WTC11 (cell line): ENCODE measurements around the gene MTCL1. TPM values are rescaled to one million over a fixed set of nuclear protein-coding genes. Genes with fewer than 3 reads are reported as not detected.

ENCODE experiments used
- ATAC-seq: fragments of 200-7000 bp; cut with Tn5 transposase; 2 replicates; pipeline ENCODE4 v1.10.0; 2021; ENCODE audit warnings: mild to moderate bottlenecking, moderate library complexity
- CTCF ChIA-PET: fragments of 300-600 bp; sonication (Branson Sonifier 250); formaldehyde crosslinking; loops from one replicate; lab custom pipeline; 2021; ENCODE audit warnings: antibody characterized with exemption; lab: Charles Lee
- POLR2A ChIA-PET: fragments of 350-600 bp; sonication (Branson Sonifier 250); formaldehyde crosslinking; loops from one replicate; lab custom pipeline; 2021; ENCODE audit warnings: antibody characterized with exemption; lab: Charles Lee
- DNase-seq: peaks from one replicate; pipeline ENCODE4 v3.0.0; 2021; ENCODE audit warnings: low spot score
- H3K27ac Mint-ChIP-seq: 2 replicates; pipeline ENCODE4 v1.8.0; 2021; ENCODE audit warnings: mixed read lengths
- H3K27me3 Mint-ChIP-seq: 2 replicates; pipeline ENCODE4 v1.8.0; 2021; ENCODE audit warnings: low read depth, mild to moderate bottlenecking, moderate library complexity, mixed read lengths
- H3K36me3 Mint-ChIP-seq: 2 replicates; pipeline ENCODE4 v1.8.0; 2021; ENCODE audit warnings: mixed read lengths
- H3K4me1 Mint-ChIP-seq: 2 replicates; pipeline ENCODE4 v1.8.0; 2022; ENCODE audit warnings: mixed read lengths
- H3K4me3 Mint-ChIP-seq: 2 replicates; pipeline ENCODE4 v1.8.0; 2021; ENCODE audit warnings: mild to moderate bottlenecking, moderate library complexity, mixed read lengths
- H3K9me3 Mint-ChIP-seq: 2 replicates; pipeline ENCODE4 v1.8.0; 2021; ENCODE audit warnings: mixed read lengths
- ARID4B ChIP-seq: sonication (generic); formaldehyde crosslinking; IDR thresholded peaks from 2 replicates; pipeline ENCODE4 v1.8.0; 2023; ENCODE audit warnings: missing genetic modification reagents, mild to moderate bottlenecking, borderline replicate concordance
- CREB1 ChIP-seq: sonication (generic); formaldehyde crosslinking; IDR thresholded peaks from 2 replicates; pipeline ENCODE4 v1.8.0; 2023; ENCODE audit warnings: mild to moderate bottlenecking, missing genetic modification reagents
- ERG ChIP-seq: fragments of 250-450 bp; sonication (Bioruptor Pico); IDR thresholded peaks from 2 replicates; pipeline ENCODE4 v1.8.0; 2021; ENCODE audit warnings: mild to moderate bottlenecking
- FOXK1 ChIP-seq: sonication (generic); formaldehyde crosslinking; IDR thresholded peaks from 2 replicates; pipeline ENCODE4 v1.8.0; 2022; ENCODE audit warnings: mild to moderate bottlenecking, moderate library complexity, missing genetic modification reagents
- FOXP1 ChIP-seq: sonication (generic); formaldehyde crosslinking; IDR thresholded peaks from 2 replicates; pipeline ENCODE4 v1.8.0; 2022; ENCODE audit warnings: missing genetic modification reagents, mild to moderate bottlenecking, moderate library complexity, borderline replicate concordance
- FOXP4 ChIP-seq: sonication (generic); formaldehyde crosslinking; IDR thresholded peaks from 2 replicates; pipeline ENCODE4 v1.8.0; 2022; ENCODE audit warnings: mild to moderate bottlenecking, missing genetic modification reagents
- GRHL2 ChIP-seq: fragments of 250-450 bp; sonication (Bioruptor Pico); IDR thresholded peaks from 2 replicates; pipeline ENCODE4 v1.8.0; 2022; ENCODE audit warnings: mild to moderate bottlenecking, moderate library complexity; ENCODE audit not compliant: insufficient replicate concordance, severe bottlenecking
- GTF2I ChIP-seq: fragments of 250-450 bp; sonication (Bioruptor Pico); conservative IDR thresholded peaks from 2 replicates; pipeline ENCODE4 v1.4.0; 2021; ENCODE audit warnings: mild to moderate bottlenecking
- HMGXB4 ChIP-seq: sonication (generic); formaldehyde crosslinking; IDR thresholded peaks from 2 replicates; pipeline ENCODE4 v1.8.1; 2023; ENCODE audit warnings: mild to moderate bottlenecking, moderate library complexity, missing genetic modification reagents
- IRF1 ChIP-seq: sonication (generic); formaldehyde crosslinking; IDR thresholded peaks from 2 replicates; pipeline ENCODE4 v1.8.0; 2023; ENCODE audit warnings: missing genetic modification reagents
- IRF2 ChIP-seq: sonication (generic); formaldehyde crosslinking; IDR thresholded peaks from 2 replicates; pipeline ENCODE4 v1.8.0; 2022; ENCODE audit warnings: low read depth, missing genetic modification reagents, borderline replicate concordance
- NFYB ChIP-seq: sonication (generic); formaldehyde crosslinking; conservative IDR thresholded peaks from 2 replicates; pipeline ENCODE4 v1.8.0; 2022; ENCODE audit warnings: low read depth, missing genetic modification reagents
- NR2C2 ChIP-seq: sonication (generic); formaldehyde crosslinking; IDR thresholded peaks from 2 replicates; pipeline ENCODE4 v1.8.0; 2022; ENCODE audit warnings: mild to moderate bottlenecking, missing genetic modification reagents
- NR3C1 ChIP-seq: sonication (generic); formaldehyde crosslinking; conservative IDR thresholded peaks from 2 replicates; pipeline ENCODE4 v1.8.1; 2023; ENCODE audit warnings: low read depth, mild to moderate bottlenecking, missing genetic modification reagents
- OVOL2 ChIP-seq: fragments of 250-450 bp; sonication (Bioruptor Pico); IDR thresholded peaks from 2 replicates; pipeline ENCODE4 v1.9.0; 2021; ENCODE audit warnings: mild to moderate bottlenecking, borderline replicate concordance
- RELA ChIP-seq: sonication (generic); formaldehyde crosslinking; IDR thresholded peaks from 2 replicates; pipeline ENCODE4 v1.8.1; 2022; ENCODE audit warnings: missing genetic modification reagents, mild to moderate bottlenecking, borderline replicate concordance
- ZNF416 ChIP-seq: fragments of 250-450 bp; sonication (Bioruptor Pico); IDR thresholded peaks from 2 replicates; pipeline ENCODE4 v1.9.0; 2021; ENCODE audit warnings: mild to moderate bottlenecking, inconsistent platforms
- ZNF512 ChIP-seq: sonication (generic); formaldehyde crosslinking; IDR thresholded peaks from 2 replicates; pipeline ENCODE4 v1.8.1; 2022; ENCODE audit warnings: missing genetic modification reagents, borderline replicate concordance
- total RNA-seq: library from RNA; stranded (reverse); gene quantifications from 3 replicates; pipeline ENCODE4 v1.2.3, GENCODE V29; 2021

Gene MTCL1
- total RNA-seq, 1 experiment from 2014 or later, result 64.3 TPM

GRCh38 chr18:8801263-8801901, 96.0 kb downstream of the MTCL1 start:
- Mint-ChIP-seq H3K27me3 (no peaks in the 10 kb centered on the region), H3K27ac (peak overlapping the region; percentile 97), H3K4me3 (no peak overlapping the region), H3K9me3 (no peaks in the 10 kb centered on the region), H3K4me1 (peaks cover 55% of the 10 kb centered on the region), H3K36me3 (peaks cover 34% of the 10 kb centered on the region)
- no peak for ATAC-seq
- CTCF ChIA-PET, result interaction anchor here (0.6 to 1.6 kb wide), 4 partner anchors 88 to 715 kb away, joined by 3 to 6 read pairs (median 4); no protein-coding TSS in a partner anchor
- POLR2A ChIA-PET, result no interaction called here
- no peak for DNase-seq
- TF ChIP-seq CREB1 (CRISPR knock-in tag), result no peak
- TF ChIP-seq FOXP1, result no peak
- no peak for TF ChIP-seq ARID4B
- no peak for TF ChIP-seq HMGXB4 (CRISPR knock-in tag)
- no peak for TF ChIP-seq RELA (CRISPR knock-in tag)
- TF ChIP-seq GRHL2 (CRISPR knock-in tag), result no peak

GRCh38 chr18:8802017-8802672, 96.8 kb downstream of the MTCL1 start:
- Mint-ChIP-seq H3K4me3 (no peak overlapping the region), H3K36me3 (peaks cover 31% of the 10 kb centered on the region), H3K27me3 (no peaks in the 10 kb centered on the region), H3K27ac (peak overlapping the region; percentile 97), H3K4me1 (peaks cover 47% of the 10 kb centered on the region), H3K9me3 (no peaks in the 10 kb centered on the region)
- DNase-seq (no peak), ATAC-seq (no peak)
- no peak for TF ChIP-seq NR3C1 (CRISPR knock-in tag)
- TF ChIP-seq NFYB (CRISPR knock-in tag), result no peak
- no peak for TF ChIP-seq IRF2
- no peak for TF ChIP-seq ZNF416 (CRISPR knock-in tag)
- no peak for TF ChIP-seq FOXP4
- CTCF ChIA-PET, result interaction anchor here (0.7 to 1.6 kb wide), 3 partner anchors 89 to 186 kb away, joined by 3 to 6 read pairs (median 3); no protein-coding TSS in a partner anchor
- POLR2A ChIA-PET, result no interaction called here

GRCh38 chr18:8803063-8803795, 97.9 kb downstream of the MTCL1 start:
- ChIA-PET POLR2A (no interaction called here), CTCF (no interaction called here)
- H3K36me3 Mint-ChIP-seq, result peaks cover 28% of the 10 kb centered on the region; the same call in 1 of the 2 replicates
- ATAC-seq (no peak), DNase-seq (no peak)
- no peaks in the 10 kb centered on the region for H3K9me3 Mint-ChIP-seq
- no peak overlapping the region for H3K4me3 Mint-ChIP-seq
- H3K27ac Mint-ChIP-seq, result no peak overlapping the region; the same call in 1 of the 2 replicates
- peaks cover 42% of the 10 kb centered on the region for H3K4me1 Mint-ChIP-seq
- no peaks in the 10 kb centered on the region for H3K27me3 Mint-ChIP-seq
- TF ChIP-seq NR2C2 (CRISPR knock-in tag), result no peak
- no peak for TF ChIP-seq IRF1 (CRISPR knock-in tag)
- TF ChIP-seq ERG (CRISPR knock-in tag), result no peak
- no peak for TF ChIP-seq FOXK1 (CRISPR knock-in tag)
- no peak for TF ChIP-seq NFYB (CRISPR knock-in tag)
- no peak for TF ChIP-seq ZNF512 (CRISPR knock-in tag)
- TF ChIP-seq GTF2I, result no peak
- no peak for TF ChIP-seq OVOL2 (CRISPR knock-in tag)
